ENCODE measurements around the gene KATNB1.

KATNB1 gene

DNA sequence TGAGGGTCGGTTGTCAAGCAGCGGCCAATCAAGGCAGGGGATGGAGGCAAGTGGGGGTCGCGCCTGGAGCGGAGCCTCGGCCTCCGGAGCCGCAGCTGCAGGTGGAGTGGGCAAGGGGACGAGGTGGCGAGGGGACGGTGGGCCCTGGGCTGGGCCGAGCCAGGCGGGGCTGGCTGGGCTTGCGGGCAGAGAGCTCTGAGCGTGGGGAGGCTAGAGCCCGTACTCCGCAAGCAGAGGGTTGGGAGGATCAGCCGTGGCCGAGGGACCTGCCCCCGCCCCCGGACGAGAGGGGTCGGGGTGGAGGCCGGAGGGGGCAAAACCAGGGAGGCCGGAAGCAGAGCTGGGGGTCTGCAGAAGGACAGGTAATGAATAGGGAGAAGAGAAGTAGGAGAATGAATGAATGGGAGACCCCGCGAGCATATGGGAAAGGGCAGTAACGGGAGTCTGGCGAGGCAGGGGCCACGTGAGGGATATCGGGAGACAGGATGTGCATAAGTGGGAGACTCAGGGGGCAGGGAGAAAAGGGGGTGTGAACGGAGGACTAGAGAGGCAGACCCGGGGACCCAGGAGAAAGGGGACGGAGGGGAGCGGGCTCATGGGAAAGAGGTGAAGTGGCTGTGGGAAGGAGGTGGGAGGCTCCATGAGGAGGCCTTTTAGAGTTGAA is at the start of gene KATNB1:
Gene KATNB1, plus strand, starts transcription at position 16 of the 664 bp plus-strand sequence. CDS start 1,474 bp downstream, outside the sequence.
- no peak for DNase-seq

GRCh38 chr16:57686577-57686976 is 49.0 kb upstream of the KATNB1 start:
- DNase-seq = no peak

DNA sequence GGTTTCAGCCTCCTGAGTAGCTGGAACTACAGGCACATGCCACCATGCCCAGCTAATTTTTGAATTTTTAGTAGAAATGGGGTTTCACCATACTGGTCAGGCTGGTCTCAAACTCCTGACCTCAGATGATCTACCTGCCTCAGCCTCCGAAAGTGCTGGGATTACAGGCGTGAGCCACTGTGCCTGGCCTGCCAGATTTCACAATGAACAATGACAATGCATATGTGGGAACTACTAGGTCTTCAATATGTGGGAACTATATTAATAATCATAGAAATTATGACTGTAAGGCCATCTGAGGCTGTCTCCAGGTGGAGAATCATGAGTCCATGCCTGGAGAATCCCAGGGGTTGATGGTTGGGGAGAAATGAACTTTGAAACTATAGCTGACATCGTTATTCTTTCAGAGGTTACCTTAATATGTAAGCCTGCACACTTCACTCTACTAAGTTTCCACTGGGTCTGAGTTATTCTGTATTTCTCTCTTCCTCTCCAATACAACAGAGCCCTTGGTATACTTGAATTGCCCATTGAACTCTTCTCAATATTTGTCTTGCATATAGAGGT is 48.1 kb upstream of the KATNB1 start:
- DNase-seq = no peak

DNA sequence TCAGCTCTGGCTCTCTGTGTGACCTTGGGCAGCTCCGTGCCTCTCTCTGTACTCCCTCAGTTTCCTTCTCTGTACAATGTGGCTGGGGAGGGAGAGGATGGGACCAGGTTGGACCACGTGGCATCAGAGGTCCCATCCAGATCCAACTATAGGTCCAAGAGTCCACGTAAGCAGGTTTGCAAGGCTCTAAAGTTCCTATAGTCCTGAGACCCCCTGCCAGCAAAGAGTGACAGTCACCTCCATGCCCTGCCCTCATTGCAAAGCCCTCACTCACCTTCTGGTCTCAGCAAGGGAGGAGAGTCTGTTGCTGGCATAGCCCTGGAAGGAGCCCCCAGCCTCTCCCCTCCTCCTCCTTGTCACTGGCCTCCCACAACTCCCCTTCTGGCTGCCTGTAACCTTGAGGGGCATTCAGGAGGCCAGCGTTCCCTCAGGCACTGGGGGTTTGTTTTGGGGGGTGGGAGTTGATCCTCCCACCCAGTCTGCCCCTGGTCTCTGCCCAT is 47.0 kb upstream of the KATNB1 start:
- DNase-seq = no peak

GRCh38 chr16:57688987-57689761 is 46.4 kb upstream of the KATNB1 start:
- no peak for DNase-seq

DNA sequence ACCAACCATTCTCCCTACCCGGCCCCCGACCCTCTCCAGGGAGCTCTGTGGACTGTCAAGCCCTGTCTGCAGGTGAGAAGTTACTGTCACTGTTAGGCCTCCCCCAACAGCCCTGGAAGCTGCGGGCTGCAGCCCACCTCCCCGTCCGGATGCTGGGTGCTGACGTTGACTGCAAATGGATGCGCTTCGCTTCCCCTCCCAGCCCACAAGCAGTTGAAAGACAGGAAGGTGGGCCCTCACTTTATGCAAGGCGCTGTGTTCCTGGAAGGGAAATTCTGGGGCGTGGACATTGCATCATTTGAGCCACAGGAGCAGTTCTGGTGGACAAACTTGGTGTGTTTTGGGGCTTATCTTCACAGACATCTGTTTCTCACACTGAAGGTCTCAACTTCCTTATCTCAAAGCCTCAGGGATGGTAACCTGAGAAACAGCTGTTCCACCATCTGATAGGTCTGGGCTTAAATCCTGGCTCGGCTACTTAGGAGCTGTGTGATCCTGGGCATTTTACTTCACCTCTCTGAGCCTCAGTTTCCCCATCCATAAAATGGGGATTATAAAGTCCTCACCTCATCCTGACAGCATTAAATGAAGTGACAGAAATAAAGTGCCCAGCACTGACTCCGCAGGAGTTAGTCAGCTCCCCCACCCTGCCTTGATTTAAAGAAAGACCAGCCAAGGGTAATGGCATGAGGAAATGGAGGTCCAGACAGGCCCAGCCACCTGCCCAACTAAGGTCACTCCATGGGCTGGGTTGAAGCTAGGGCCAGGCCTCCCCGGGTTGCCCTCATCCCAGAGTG is 45.6 kb upstream of the KATNB1 start:
- no peak for DNase-seq

DNA sequence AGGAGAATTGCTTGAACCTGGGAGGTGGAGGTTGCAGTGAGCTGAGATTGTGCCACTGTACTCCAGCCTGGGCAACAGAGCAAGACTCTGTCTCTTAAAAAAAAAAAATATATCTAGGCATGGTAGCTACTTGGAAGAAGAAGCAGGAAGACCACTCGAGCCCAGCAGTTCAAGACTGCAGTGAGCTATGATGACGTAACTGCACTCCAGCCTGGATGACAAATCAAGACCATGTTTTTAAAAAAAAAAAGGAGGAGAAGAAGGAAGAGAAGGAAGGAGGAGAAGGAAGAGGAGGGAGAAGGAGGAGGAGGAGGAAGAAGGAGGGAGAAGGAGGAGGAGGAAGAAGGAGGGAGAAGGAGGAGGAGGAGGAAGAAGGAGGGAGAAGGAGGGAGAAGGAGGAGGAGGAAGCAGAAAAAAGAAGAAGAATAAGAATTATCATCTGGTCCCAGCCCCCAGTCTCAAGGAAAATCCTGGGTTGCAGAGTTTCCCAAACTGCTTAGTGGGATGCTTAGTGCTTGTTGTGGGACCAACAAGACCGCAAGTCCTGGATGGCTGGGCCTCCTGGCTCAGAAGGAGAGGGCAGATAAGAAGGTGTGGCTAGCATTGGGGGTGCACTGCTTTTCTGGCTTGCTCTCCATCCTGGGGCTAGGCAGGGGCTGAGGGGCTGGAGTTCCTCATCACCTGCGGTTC is 44.6 kb upstream of the KATNB1 start:
- no peak for DNase-seq

GRCh38 chr16:57692636-57693035 is 42.9 kb upstream of the KATNB1 start:
- DNase-seq = no peak

DNA sequence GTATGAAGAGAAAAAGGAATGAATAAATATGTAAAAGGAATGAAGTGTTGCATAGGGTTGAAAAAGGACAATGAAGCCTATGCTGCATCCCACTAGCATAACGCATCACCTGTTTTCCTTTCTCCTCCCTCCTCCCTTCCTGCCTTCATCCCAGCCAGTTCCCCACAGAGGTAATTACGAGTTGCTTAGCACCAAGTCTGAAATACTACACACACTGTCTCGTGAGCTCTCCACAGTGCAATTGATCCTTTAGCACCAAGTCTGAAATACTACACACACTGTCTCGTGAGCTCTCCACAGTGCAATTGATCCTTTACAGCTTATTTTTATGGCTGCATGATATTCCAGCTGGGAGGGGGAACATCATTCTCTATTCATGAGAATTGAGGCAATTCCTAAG is 42.0 kb upstream of the KATNB1 start:
- no peak for DNase-seq

GRCh38 chr16:57694231-57694724 is 41.3 kb upstream of the KATNB1 start:
- DNase-seq = no peak

DNA sequence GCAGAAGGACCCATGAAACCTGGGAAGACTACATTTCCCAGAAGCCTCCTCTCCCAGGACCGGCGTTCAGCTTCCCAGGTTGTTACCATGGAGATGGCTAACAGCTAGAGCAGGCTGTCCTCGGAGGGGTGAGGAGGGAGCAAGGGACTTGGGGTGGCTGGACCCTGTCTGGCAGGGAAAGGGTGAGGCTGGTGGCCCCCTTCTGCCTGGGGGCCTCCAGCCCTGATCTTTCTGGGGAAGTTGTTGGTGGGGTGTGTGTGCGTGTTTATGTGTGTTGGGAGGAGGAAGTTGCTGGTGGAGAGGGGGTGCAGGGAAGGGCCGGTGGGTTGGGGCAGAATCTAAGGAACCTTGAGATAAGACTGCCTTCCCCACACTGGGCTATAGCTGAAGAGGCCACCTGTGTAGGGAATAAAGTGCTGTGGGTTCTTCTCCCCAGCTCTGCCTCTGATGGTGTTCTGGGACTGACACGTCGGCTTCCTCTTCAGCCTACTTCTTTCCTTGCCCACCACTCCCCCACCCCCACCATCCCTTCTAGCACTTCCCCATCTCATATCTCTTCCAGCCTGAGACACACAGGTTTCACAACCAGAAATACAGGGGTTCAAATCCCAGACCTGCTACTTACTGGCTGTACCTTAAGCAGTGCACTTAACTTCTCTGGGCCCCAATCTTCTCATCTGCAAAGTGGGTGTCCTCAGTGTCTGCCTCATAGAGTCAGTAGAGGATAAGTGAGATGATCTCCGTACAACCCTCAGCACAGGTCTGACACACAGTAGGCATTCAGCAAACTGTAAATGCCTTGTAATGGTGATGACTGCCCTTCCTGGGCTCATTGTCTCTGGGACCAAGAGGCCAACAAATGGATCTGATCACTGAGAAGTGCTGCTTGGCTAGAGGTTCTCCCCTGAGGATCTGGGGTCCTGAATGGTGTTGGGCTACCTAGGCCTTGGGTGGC is 40.6 kb upstream of the KATNB1 start, which contains the start of gene DRC7:
Gene DRC7, plus strand, starts transcription at position 82 of the 955 bp plus-strand sequence. CDS start 3,144 bp downstream, outside the sequence.
- DNase-seq = peak; percentile 59

DNA sequence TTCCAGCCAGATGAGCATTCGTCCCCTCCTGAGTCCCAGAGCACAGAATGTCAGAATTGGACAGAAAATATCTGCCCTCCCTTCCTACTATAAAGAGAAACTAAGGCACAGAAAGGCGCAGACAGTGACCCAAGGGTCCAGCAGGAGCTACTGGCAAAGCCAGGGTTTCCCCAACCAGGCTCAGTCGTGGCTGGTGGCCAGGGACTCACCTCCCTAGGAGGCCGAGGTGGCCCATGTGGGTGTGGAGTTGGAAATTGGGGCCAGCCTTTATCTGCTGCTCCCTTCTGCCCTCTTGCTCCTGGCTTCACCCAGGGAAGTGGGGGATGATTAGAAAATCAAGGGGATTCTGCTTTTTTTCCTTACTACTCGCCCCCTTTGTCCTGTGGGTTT is 39.9 kb upstream of the KATNB1 start:
- DNase-seq = no peak

- no peak for DNase-seq
Observed at GRCh38 chr16:57696240-57696639, 39.3 kb upstream of the KATNB1 start.

GRCh38 chr16:57697896-57698537 is 37.6 kb upstream of the KATNB1 start:
- DNase-seq = no peak

GRCh38 chr16:57698812-57699405 is 36.7 kb upstream of the KATNB1 start:
- DNase-seq = no peak

GRCh38 chr16:57699481-57699880 is 36.1 kb upstream of the KATNB1 start:
- no peak for DNase-seq

DNA sequence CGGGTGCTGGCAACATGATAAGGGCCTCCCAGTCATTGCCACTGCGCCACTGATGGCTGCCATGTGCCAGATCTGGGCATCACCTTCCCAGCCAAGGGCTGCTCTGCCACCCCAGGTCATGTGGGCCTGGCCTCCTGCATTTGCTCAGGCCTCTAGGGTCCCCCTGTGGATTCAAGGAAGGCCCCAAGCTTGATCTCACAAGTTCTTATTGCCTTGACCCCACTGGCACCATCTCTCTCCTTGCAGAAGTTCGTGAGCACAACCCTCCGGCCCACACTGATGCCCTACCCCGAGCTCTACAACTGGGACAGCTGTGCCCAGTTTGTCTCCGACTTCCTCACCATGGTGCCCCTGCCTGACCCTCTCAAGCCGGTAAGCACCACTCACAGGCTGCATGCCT is 35.7 kb upstream of the KATNB1 start:
- no peak for DNase-seq

DNA sequence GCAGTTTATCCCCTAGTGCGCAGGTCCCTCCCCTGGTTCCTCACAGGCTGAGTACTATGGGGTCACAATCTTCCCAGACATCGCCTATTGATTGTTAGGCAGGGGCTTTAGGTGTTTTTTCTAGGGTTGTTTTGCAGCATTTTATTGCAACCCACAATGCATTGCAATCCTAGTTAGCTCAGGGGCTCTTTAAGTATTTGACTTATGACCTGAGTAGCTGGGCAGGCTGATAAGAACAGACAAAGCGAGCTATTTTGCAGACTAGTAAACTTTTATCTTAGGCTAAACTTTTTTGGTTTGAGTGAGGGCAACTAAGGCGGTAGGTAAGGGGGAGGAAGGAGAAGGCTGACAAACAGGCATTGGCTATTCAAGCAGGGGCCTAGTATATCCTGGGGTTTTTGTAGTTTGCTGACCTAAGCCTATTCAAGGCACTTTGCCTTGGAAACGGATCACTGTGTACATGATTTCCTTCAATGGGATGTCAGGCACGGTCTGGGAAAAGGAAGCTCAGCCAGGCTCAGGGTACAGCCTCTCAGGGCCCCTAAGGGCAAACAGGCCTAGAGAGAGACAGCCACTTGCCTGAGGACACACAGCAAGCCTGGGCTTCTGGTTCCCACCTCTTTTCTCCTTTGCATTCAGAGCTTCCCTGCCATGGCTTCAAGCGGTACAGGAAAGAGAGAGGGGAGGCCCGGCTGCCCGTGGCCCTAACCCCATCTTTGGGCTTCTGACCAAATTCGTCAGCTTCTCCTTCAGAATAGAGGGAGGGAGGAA is 34.6 kb upstream of the KATNB1 start:
- no peak for DNase-seq

DNA sequence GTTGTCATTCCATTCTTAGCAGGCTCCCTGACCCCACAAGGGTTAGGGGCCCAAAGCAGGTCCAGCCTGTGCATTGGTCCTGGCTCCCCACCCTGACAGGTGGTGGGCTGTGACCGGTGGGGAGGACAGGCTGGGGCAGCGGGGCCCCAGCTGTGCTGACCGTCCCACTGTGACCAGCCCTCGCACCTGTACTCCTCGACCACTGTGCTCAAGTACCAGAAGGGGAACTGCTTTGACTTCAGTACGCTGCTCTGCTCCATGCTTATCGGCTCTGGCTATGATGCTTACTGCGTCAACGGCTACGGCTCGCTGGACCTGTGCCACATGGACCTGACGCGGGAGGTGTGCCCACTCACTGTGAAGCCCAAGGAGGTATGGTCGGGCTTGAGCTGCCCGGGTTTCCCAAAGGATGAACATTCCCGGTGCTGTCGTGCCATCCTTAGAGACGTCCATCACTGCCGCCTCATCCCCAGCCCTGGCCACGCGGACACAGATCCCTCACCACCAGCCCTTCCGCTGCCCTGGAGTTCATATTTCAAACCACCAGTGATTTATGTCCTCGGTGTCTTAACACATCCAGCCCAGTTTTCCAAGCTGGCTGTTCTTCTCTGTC is 33.7 kb upstream of the KATNB1 start:
- no peak for DNase-seq

Data from NCI-H2171 (cell line).